ENCODE measurements around the gene MAL.
"Not testable (repeated sequence)": the region's sequence is repeated elsewhere in the genome, so short reads cannot be mapped to it uniquely, and the experiment has no call there.

MAL gene

DNA sequence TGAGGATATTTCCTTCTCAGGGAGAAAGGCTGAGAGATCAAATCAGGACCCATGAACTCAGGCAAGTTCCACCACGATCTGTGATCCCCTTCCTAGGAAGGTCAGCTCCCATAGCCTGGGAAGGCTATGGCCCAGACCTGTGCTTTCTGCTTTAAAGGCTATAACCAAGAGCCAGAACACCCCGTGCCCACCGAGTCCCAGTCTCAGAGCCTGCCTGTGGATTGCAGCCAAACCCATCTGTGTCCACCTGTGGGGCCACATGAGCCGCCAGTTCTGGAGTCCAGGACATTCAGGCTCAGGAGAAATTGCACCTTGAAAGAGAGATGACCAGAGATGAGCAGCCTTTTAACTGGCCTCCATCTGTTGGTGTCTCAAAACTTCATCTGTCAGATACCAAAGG is 46.9 kb downstream of the MAL start:
- no peak for DNase-seq

DNA sequence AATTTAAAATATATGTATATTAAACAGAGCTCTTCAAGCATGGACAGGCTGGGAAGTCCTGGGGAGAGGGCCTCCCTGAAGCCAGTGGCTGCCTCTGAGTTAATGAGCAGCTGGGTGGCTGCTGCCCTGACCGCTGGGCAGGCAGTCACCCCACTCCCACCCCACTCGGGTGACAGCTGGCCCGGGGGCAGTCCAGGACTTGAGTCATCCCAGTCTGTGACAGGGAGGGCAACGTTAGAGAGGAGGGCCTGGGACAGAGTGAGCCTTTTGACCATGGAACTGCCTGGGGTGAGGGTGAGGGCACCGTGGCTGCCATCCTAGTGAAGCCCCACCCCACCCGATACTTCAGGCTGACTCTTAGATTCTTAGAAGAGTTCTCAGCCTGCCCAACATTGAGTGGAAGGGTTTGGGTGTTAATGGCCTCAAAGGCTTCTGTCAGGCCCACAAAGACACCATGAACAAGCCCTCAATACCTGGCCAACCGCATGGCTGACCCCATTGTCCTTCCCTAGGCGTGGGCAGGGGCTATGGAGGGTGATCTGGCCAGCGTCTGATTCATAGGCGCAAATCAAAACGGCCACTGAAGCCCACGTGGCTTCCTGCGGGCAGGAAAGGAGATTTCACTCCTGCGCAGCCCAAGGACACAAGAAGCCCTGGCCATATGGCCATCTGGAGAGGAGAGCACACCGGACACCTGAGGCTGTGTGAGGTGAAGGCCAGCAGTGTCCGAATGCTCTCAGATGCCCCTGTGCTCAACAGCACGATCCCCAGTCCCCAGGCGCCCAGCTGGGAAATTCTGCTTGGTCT is 48.6 kb downstream of the MAL start:
- DNase-seq = no peak

DNA sequence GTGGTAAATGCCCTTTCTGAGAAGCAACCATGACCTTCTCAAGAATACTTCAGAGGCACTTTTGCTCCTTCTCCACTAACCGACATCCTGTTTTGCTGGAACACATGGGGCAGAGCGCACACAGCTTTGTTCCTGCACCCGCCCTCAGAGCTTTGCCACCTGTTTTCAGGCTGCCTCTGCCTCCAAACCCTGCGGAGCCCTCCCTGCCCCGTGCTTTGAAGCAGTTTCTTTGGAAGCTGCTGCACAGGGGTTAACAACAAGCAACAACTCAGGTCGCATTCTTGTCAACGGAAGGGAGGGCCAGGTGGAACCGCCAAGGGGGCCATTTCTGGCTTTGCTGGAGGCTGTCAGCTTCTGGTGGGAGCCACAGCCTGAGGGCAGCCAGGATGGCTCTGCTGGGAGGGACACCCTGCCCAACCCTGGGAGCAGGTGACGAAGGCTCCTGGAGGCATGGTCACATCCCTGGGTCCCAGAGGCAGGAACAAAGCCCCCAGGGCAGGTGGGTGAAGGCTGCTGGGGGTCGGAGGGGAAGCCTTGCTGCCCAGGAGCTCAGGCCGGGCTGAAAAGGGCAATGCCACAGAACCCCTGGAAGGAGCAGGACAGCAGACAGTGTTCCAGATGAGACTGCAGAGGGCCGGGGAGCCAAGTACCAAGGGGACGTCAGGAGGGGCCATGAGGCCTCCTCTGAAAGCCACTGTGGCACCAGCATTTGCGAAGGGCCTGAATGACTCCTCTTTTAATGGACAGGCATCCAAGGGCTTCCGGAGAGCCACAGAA is 49.3 kb downstream of the MAL start:
- DNase-seq = no peak

DNA sequence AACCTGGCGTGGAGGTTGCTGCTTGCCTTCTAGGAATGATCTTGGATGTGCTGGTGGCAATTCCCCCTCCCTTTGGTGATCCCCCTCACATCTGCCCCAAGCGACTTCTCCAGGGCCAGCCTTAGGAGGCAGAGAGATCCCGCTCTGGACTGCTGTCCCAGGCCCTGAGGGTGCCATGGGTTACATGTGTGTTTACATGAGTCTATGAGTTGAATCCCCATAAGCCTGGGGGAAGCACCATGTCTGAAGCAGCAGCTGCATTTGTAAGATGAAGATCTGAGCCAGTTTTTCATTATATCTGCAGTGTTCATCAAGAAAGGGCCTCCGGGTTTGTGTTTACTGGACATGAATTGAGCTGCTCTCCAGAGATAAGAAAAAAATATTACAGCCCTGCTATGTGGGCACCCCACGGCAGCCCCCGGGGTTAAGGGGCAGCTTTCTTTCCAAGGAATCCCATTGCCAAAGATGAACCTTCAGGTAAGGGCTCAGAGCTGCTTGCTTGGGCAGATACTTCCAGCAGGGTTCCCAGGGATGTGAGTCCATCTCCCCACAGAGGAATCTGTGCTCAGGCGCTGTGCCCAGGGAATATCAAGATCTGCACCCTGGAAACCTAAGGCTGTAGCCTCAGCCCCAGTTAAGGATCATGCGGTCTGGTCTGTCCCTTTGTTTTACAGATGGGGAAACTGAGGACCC is 50.1 kb downstream of the MAL start:
- no peak for DNase-seq

DNA sequence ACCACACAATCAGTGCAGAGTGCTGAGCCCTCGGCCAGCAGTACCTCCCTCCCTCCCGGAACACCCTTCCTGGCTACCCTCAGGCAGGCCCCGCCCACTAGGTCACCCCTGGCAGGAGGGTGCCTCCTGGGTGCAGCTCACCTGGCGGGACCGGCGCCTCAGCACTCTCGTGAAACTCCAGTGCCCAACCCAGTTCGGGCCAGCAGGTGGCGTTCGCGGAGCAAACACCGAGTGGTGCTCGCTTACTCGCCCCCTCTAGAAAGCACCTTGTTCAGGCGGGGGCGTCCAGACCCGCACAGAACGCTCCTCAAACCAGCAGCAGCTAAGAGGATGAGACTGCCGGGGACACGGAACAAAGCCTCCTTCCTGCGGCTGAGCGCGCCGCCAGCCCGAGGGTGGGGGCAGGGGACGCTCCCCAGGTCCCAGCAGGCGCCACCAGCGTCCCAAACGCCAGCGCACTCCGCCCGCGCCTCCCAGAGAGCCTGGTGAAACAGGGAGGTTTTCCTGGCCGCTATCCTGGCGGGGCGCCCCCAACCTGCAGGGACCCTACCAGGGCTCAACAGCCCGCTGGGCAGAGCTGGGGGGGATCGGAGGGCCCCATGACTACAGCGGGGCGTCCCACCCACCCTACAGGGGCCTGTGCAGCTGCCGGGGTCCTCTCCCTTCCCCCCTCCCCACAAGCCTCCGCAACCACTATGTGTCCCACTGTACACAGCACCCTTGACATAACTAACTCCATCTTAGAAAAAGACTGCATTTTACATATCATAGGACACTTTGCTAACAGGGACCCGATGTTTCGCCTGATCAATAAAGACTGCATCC is 51.4 kb downstream of the MAL start:
- no peak for DNase-seq

DNA sequence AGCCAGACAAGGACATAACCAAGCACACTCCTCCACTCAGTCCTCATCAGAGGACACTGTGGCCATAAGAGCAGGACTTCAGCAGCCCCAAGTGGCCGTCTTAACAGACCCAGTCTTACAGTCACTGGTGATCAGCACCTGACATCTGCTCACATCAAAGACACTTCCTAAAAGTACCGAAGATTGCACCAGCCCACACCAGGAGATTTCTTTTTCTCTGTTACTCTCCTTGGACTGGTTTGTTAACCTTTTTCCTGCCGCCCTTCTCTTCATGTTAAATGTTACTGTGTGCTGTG is 52.0 kb downstream of the MAL start:
- DNase-seq = no peak

DNA sequence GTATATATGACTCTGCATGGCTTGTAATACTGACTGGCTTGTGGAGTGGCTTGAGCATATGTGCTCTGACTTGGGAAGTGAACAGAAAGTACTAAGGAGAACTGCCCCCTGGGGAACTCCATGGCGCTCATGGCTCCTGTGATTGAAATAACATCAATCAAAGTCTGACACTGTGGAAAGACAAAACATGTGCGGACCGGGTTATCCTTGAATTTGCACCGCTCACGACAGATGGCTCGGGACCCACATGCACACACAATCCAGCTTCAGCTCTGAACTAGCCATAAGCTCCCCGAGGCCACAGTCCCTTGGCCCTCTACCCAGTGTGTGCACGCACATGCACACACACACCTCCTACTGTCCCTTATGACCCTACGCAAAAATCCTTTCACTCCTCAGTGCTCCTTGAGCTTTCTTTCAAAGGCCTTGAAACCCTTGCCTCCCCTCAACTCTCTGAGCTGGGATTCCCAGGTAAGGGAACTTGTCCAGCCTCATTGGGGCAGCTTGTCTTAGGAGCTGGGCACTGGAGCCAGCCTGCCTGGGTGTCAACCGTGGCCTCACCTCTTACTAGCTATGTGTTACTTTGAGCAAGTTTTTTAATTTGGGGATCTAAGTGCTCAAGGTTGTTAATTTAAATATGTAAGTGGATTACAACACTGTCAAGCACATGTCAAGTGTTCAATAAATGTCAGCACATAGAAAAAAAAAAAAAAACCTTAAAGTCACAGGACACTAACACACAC is 52.5 kb downstream of the MAL start:
- no peak for DNase-seq

DNA sequence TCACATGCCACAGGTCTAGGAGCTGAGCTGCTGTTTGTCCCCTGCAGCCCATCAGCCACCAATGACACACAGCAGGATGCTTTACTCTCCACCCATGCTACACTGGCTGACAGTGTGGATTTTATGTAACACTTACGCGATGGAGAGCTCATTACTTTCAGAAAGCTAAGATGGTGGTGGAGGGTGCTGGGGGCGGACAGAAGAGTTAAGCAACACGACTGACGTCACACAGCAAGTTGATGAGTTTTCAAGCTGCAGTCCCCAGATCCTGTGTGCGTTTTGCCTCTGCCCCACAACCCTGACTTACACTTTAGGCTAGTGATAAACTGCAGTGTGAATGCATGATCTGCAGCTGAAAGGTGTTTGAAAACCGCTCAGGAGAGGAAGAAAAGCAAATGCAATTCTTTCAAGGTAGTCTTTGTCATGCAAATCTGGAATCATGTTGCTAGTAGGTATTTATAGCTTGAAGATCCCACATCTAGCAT is 53.7 kb downstream of the MAL start:
- DNase-seq = no peak

DNA sequence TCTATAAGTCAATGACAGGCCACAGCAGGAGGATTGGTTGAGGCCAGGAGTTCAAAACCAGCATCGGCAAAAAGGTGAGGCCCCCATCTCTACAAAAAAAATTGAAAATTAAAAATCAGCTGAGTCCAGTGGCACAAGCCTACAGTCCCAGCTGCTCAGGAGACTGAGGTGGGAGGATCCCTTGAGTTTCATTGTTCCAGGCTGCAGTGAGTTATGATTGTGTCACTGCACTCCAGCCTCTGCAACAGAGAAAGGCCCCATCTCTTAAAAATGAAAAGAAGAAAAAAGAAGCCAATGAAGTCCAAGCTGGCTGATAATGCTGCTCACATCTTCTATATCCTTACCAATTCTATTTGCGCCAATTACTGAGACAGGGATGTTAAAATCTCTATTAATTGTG is 57.0 kb downstream of the MAL start:
- DNase-seq = no peak

DNA sequence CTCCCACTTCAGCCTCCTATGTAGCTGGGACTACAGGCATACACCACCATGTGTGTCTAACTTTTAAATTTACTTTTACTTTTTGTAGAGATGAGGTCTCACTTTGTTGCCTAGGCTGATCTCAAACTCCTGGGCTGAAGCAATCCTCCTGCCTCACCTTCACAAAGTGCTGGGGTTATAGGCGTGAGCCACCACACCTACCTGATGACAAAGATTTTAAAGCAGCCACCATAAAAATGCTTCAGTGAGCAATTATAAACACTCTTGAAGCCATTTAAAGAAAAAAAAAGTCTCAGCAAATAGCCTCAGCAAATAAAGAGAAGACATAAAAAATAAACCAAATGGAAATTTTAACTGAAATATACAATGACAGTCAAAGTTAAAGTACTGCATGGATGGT is 60.5 kb downstream of the MAL start:
- DNase-seq = no peak

DNA sequence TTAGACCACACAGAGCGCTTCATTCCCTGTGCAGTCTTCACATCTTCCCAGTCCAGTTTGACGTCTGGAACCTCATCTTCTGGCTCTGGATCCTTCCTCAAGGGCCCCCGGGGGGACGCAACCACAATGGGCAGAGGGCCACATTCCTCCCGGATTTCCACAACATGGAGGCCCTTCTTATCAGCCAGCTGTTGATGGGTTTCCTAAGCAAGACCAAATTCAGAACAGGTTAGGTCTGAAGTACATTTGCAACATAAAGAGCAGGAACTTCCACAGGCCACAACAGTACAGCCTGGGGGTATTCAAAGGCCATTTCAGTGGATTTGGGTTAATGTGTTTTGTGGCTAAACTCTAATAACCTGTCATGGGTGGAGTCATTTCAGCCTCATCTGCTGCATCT is 61.9 kb downstream of the MAL start:
- no peak for DNase-seq

DNA sequence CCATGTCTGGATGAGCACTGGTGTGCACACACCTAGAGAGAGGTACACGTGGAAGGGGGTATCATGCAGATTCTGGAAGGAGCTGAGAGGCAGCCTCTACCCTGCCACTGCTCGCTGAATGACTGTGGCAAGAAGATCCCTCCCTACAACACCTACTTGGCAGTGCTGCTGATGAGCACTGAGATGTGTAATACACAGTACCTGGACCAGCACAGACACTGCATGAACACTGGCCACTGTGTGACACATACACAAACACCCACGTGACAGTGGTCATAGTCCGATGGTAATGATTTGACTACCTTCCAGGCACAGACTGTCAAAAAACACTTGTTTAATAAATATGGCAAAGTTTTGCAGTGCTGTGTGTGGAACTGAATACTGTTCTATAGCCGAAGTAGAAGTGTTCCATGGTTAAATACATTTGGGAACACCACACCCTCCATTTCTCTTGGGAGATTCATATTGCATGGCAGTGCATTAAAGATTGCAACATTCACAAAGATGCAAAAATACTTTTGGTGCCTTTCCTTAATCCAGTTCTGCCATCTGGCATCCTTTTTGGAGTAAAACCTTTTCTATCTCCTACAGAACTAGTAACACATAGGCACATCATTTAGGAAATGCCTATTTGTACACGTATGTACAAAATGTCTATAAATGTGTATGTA is 66.5 kb downstream of the MAL start:
- DNase-seq = no peak

DNA sequence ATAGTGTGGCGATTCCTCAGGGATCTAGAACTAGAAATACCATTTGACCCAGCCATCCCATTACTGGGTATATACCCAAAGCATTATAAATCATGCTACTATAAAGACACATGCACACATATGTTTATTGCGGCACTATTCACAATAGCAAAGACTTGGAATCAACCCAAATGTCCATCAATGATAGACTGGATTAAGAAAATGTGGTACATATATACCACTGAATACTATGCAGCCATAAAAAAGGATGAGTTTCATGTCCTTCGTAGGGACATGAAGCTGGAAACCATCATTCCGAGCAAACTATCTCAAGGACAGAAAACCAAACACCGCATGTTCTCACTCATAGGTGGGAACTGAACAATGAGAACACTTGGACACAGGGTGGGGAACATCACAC is 72.8 kb downstream of the MAL start:
- DNase-seq = not testable (repeated sequence)

DNA sequence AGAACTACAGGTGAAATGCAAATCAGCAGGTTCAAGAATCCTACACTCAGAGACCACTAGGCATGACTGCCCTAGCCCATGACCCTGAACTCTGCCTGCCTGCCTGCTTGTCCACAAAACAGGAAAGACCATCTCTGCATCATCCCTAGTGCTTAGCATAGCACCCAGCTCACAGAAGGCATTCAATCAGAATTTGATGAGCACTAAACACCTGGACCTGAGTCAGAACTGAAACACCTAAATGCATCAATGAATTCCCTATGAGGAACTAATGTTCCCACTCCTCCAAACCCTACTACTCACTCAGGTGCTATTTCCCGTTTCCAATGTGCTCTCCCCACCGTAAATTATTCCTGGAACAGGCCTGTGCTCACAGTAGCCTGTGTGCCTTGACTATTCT is 74.4 kb downstream of the MAL start:
- DNase-seq = no peak
